ENCODE results near the gene FOXP2.
"Not testable (repeated sequence)": the region's sequence is repeated elsewhere in the genome, so short reads cannot be mapped to it uniquely, and the experiment has no call there.

Gene FOXP2

DNA sequence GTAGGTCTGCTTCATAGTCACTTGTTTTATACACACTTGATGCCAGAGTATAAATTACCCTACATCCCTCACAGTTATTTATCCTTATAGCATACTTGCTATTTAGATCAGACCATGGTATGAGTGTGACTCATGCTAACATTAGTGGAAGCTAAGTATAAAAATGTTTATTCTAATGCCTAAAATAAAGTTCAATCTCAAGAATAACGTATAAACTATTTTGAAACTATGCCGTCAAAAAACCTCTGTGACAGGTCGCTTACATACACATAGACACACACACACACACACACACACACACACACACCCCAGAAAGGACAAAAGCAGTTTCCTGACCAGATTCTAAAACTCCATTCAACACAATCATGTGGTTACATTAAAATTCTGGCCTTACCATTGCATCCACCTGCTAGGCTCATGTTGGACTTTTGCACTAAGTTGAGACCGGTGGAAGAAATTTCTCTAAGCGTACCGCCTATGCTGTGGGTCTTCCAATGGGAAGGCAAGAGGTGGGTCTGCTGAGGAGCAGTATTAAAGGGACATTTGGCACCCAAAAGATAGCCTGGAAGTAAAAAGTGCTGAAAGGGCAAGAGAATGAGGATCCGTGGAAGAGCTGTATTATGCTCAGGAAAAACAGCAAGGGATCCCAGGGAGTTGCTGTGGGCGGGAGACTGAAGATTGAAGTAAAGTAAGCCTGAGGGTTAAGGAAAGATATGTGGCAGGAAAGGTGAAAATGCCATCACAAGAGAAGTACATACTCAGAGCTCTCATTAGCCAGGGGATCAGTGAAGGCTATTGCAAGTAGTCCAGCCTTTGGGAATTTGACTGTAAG lies 5.0 kb downstream of the FOXP2 start:
- no peak for DNase-seq (ENCODE audit: low read depth in 4 of 4, low spot score in 1 of 4)

- DNase-seq (ENCODE audit: low read depth in 4 of 4, low spot score in 1 of 4): no peak
Observed at GRCh38 chr7:114422507-114423501, 8.2 kb downstream of the FOXP2 start.

- DNase-seq (ENCODE audit: low read depth in 4 of 4, low spot score in 1 of 4): no peak
Observed at GRCh38 chr7:114426382-114426781, 11.8 kb downstream of the FOXP2 start.

- no peak for DNase-seq (ENCODE audit: low read depth in 4 of 4, low spot score in 1 of 4)
Observed at GRCh38 chr7:114426824-114427223, 12.2 kb downstream of the FOXP2 start.

- DNase-seq (ENCODE audit: low read depth in 4 of 4, low spot score in 1 of 4): no peak
Observed at GRCh38 chr7:114428211-114428610, 13.6 kb downstream of the FOXP2 start.

DNA sequence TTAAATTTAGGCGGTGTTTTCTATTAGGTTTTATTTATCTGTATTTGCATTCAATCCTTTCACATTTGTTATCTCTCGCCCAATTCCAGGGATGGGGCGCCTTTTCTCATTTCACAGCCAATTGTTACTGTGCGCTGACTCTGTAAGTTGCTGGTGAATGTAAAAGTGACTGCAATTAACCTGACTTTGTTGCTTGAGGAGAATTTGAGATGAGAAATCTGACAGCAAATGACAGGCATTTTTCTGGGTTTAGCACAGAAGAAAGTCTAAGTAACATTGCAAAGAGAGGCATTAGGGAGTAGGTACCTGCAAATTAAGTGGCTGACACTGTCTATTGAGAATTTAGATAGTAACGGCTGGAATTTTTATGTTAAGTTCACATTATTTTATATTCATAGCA lies 16.6 kb downstream of the FOXP2 start:
- DNase-seq (ENCODE audit: low read depth in 4 of 4, low spot score in 1 of 4): no peak

GRCh38 chr7:114432061-114432460 lies 17.4 kb downstream of the FOXP2 start:
- DNase-seq (ENCODE audit: low read depth in 4 of 4, low spot score in 1 of 4): no peak

DNA sequence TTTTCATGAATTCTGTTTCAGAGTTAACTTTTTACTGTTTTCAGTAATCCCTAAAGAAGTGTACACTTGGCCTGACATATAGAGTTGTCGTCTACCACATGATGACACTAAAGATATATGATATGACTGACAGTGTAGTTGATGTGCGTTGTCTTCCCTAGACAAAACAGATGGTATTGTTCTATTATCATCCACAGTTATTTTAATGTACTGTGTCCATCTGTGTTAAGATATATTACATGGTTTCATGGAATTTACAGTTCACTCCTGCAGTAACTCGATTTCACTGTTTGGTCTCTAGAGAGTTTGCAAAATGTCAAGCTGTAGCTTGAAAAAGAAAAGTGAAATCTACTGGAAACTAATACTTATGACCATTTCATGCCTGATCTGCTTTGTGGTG lies 18.1 kb downstream of the FOXP2 start:
- DNase-seq (ENCODE audit: low read depth in 4 of 4, low spot score in 1 of 4): no peak

- no peak for DNase-seq (ENCODE audit: low read depth in 4 of 4, low spot score in 1 of 4)
Observed at GRCh38 chr7:114439581-114439980, 25.0 kb downstream of the FOXP2 start.

DNA sequence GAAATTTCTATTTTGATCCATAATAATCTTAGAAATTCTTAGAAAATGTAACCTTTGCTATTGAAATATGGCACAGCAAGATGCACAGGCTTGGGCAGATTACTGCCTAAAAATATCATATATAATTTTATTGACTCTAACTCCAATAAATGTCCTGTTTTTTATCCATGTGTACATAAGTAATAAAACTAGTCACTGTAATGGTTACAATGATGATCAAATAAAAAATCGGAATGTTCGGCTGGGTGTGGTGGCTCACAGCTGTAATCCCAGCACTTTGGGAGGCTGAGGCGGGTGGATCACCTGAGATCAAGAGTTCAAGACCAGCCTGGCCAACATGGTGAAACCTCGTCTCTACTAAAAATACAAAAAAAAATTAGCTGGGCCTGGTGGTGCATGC lies 26.3 kb downstream of the FOXP2 start:
- DNase-seq (ENCODE audit: low read depth in 4 of 4, low spot score in 1 of 4): not testable (repeated sequence)

GRCh38 chr7:114444196-114444595 lies 29.6 kb downstream of the FOXP2 start:
- DNase-seq (ENCODE audit: low read depth in 4 of 4, low spot score in 1 of 4): no peak

- DNase-seq (ENCODE audit: low read depth in 4 of 4, low spot score in 1 of 4): no peak
Observed at GRCh38 chr7:114450431-114450830, 35.8 kb downstream of the FOXP2 start.

- DNase-seq (ENCODE audit: low read depth in 4 of 4, low spot score in 1 of 4): no peak
Observed at GRCh38 chr7:114459574-114459973, 45.0 kb downstream of the FOXP2 start.

- DNase-seq (ENCODE audit: low read depth in 4 of 4, low spot score in 1 of 4): no peak
Observed at GRCh38 chr7:114460021-114460420, 45.4 kb downstream of the FOXP2 start.

DNA sequence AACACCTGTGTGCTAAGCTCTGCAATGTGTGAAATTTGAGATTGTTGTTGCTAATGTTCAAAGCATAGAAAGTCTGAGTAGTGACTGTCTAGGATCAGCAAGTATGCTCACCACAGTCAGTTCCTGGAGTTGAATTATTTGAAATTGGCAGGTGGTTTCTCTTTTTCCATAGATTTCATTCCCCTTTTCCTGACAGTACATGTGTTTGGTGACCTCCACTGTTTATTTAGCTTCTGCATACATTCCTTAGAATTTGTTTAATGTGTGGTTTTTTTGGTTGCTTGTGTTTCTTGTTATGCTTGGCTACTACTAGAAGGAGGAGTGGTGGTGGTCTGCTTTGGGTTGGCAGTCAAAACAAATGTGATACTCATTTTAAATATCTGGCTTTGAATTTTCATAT lies 52.3 kb downstream of the FOXP2 start:
- no peak for DNase-seq (ENCODE audit: low read depth in 4 of 4, low spot score in 1 of 4)

DNA sequence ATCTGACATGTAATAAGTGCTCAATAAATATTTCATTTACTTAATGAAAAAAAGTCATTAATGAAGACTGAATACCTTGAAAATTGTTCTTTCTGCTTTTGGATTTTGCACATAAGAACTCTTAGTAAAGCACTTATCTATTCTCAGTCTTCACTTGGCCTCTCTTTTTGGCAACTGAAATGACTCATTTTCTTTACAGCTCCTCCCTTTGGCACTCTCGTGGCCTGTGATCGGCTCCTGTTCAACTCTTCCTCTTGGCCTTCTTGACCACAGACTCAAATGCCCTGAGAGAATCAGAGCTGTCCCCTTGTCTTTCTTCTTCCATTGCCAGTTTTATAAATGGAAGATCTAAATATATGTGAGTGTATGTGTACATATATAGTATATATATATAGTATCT lies 54.2 kb downstream of the FOXP2 start:
- no peak for DNase-seq (ENCODE audit: low read depth in 4 of 4, low spot score in 1 of 4)

DNA sequence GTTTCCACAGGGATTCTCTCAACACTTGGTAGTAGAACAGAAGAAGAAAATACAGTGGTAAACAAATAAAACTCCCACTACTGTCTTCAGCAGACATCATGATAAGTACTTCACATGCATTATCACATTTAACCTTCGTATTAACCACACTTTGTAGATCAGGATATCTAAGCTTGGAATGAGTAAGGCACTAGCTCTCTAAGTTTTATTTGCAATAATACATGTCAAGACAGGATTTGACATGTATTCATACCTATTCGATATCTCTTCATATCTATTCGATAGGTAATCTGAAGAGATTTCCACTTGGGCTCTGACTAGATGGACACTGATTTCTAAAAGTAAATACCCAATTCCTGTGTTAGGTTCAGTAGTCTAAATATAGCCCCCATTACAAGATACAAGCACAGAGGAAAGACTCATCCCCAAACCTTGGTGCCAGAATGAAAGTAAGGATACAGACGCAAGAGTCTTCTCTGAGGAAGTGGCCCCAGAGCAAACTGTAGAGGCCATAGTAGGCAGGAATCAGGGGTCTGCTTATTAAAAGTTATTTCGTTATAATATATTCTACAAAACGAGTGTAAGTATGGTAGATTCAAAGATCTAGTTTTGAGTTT lies 58.4 kb downstream of the FOXP2 start:
- DNase-seq (ENCODE audit: low read depth in 4 of 4, low spot score in 1 of 4): no peak

DNA sequence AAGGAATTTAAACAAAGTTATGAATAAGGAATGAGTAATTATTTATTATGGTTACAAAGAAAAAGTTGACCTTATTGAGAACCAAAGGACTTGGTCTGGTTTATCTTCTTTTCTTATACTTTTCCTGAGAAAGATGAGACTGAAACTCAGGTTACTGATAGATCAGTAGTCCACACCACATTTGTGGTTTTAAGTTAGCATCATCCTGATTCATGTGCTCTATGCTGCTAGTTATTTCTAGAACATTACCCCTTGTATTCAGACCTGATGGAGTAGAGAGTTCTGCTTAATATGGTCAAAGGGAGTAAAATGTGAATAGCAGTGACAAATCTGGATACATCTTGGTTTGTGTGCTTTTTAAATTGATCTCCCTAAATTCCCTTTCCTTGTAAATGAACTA lies 63.8 kb downstream of the FOXP2 start:
- DNase-seq (ENCODE audit: low read depth in 4 of 4, low spot score in 1 of 4): no peak

- no peak for DNase-seq (ENCODE audit: low read depth in 4 of 4, low spot score in 1 of 4)
Observed at GRCh38 chr7:114481999-114482398, 67.4 kb downstream of the FOXP2 start.

DNA sequence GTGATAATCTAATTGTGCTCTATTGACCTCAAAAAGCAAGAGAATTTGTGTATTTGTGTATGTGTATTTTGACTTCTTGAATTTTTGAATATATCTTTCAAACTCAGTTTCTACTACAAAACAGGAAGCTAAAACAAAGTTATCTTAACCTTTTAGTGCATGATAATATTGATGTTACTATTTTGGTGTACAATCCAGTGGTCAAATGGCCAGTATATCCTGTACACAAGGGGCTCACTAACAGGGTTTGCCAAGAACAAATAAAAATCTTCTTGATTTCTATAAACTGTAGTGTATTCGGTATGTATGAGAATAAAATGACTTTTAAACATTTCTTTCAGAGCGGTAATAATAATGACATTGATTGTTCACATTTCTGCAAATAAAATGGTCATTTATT lies 69.6 kb downstream of the FOXP2 start:
- DNase-seq (ENCODE audit: low read depth in 4 of 4, low spot score in 1 of 4): no peak

DNA sequence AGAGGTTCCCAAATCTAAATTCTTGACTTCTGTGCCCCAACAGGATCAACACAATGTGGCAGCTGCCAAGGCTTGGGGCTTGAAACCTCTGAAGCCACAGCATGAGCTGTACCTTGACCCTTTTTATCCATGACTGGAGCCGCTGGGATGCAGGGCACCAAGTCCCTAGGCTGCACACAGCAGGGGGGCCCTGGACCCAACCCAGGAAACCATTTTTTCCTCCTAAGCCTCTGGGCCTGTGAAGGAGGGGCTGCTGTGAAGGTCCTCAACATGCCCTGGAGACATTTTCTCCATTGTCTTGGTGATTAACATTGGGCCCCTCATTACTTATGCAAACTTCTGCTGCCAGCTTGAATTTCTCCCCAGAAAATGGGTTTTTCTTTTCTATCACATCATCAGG lies 72.6 kb downstream of the FOXP2 start:
- no peak for DNase-seq (ENCODE audit: low read depth in 4 of 4, low spot score in 1 of 4)

- DNase-seq (ENCODE audit: low read depth in 4 of 4, low spot score in 1 of 4): no peak
Observed at GRCh38 chr7:114488696-114489095, 74.1 kb downstream of the FOXP2 start.

All from stimulated activated CD4-positive, alpha-beta T cell treated with anti-CD3 and anti-CD28 coated beads, Interleukin-1b, Interleukin-23, amount 100 ng/mL, for 24 hours (primary cell).